Measurements from ENCODE around the gene ZNF628.

DNA sequence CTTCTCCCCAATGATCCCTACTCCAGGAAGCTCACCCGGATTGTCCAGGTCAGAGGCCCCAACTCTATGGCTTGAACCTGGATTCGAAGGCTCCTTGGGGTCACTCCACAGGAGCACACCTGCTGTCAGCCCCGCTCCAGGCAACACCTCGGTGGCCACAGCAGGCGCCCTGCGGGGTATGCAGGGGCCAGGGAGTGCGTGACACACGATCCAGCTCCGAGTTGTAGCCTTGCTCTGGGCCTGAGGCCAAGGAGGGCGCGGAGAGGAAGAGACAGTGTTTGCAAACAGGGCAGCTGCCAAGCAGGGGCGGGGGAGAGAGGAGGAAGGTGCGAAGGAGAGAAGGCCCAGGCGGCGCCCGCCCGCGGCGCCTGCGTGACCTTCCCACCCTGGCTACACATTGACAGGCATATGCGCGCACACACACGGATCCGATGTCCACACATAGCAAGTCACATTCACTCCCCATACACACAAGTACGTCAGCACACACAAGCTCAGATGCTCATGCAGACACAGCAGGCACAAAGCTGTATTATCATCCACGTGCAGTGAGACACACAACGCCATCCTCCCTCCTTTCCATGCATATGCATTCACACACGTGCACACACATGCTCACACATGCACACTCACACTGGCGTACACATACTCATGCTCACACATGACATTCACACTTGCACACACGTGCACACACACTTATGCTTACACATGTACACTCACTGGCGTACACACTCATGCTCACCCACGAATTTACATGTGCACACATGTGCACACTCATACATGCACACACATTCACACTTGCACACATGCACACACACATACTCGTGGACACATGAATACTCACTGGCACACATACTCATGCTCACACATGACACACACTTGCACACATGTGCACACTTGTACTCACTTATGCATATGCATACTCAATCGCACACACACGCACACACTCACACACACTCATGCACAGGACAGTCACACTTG lies 50.1 kb downstream of the ZNF628 start:
- TF ChIP-seq, protein P1, sequence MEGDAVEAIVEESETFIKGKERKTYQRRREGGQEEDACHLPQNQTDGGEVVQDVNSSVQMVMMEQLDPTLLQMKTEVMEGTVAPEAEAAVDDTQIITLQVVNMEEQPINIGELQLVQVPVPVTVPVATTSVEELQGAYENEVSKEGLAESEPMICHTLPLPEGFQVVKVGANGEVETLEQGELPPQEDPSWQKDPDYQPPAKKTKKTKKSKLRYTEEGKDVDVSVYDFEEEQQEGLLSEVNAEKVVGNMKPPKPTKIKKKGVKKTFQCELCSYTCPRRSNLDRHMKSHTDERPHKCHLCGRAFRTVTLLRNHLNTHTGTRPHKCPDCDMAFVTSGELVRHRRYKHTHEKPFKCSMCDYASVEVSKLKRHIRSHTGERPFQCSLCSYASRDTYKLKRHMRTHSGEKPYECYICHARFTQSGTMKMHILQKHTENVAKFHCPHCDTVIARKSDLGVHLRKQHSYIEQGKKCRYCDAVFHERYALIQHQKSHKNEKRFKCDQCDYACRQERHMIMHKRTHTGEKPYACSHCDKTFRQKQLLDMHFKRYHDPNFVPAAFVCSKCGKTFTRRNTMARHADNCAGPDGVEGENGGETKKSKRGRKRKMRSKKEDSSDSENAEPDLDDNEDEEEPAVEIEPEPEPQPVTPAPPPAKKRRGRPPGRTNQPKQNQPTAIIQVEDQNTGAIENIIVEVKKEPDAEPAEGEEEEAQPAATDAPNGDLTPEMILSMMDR (IDR thresholded peaks at IDR 0.05; ENCODE audit: control extremely low read depth in 1 of 3, insufficient read depth in 1 of 3, low read depth in 1 of 3, low read length in 3 of 3): no peak
- TF ChIP-seq SIX5 (IDR thresholded peaks at IDR 0.05; ENCODE audit: low read depth, low read length) (no peak), POLR2A (IDR thresholded peaks at IDR 0.05; ENCODE audit: control extremely low read depth in 1 of 2, low read depth in 2 of 2, low read length in 2 of 2) (no peak), SIN3A (conservative IDR thresholded peaks at IDR 0.05 in 1 of 2, IDR thresholded peaks at IDR 0.05 in 1 of 2; ENCODE audit: low read depth in 1 of 2, low read length in 2 of 2) (no peak), BCL11A (IDR thresholded peaks at IDR 0.05; ENCODE audit: low read depth in 2 of 2, low read length in 2 of 2) (no peak), CEBPB (IDR thresholded peaks at IDR 0.05; ENCODE audit: low read depth, low read length) (no peak), MAX (IDR thresholded peaks at IDR 0.05) (no peak), EGR1 (IDR thresholded peaks at IDR 0.05; ENCODE audit: borderline replicate concordance, low read depth, low read length) (no peak), POLR2AphosphoS5 (IDR thresholded peaks at IDR 0.05; ENCODE audit: low read depth, low read length) (no peak), JUND (IDR thresholded peaks at IDR 0.05; ENCODE audit: low read length) (no peak)
